Adrenal gland (tissue), 5 donors: ENCODE results near the gene SVOP.

ENCODE experiments used
- CTCF ChIP-seq, 6 experiments: fragments of 450-650 bp in 4 of 6; fragments of 200-600 bp in 2 of 6; sonication (generic) in 1 of 6; IDR thresholded peaks; 1 replicate in 5 of 6; 2 replicates in 1 of 6; pipeline versions ENCODE4 v1.5.1 to v1.8.0; 2016 to 2021; ENCODE audit warnings: antibody characterized with exemption in 6 of 6, mild to moderate bottlenecking in 2 of 6, moderate library complexity in 1 of 6
- POLR2A ChIP-seq, 2 donors: fragments of 450-650 bp; IDR thresholded peaks; one replicate each; pipeline ENCODE4 v1.6.1; 2017; ENCODE audit warnings: antibody characterized with exemption in 2 of 2, mild to moderate bottlenecking in 2 of 2, moderate library complexity in 1 of 2
- donor health status: DM: no; HTN: no; CAD: no.

- no peak for TF ChIP-seq CTCF (IDR thresholded peaks at IDR 0.05)
- TF ChIP-seq POLR2A (IDR thresholded peaks at IDR 0.05): no peak
These were observed 86.9 kb downstream of the SVOP start for GRCh38 chr12:108933949-108934348.
